ENCODE data around the gene TPH1. TPM values are rescaled to one million over a fixed set of nuclear protein-coding genes. Genes with fewer than 3 reads are reported as not detected.

TPH1 gene
- total and polyA plus RNA-seq, 2 of the 8 experiments (the other 6 are each of a cell fraction or from before 2014, with no cell fraction given): 0.09 to 0.22 TPM

DNA sequence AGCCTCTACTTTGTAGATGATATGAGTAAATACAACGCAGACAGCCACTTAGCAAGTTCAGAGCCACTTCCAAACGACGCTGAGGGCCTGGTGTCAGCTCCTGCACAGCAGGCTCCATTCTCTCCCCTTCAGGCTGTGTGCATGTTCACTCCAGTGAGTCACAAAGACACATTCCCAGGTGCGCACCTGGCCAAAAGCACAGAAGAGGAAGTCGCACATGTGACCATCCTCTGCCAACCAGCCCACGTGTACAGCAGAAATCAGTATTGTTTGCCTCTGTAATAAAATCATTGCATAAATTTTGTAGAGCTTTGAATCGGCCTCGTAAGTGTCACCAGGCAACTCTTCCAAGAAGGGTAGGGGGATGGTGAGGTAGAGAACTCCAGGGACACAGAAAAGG lies 19.5 kb upstream of the TPH1 start (continued):
- TF ChIP-seq JUND (IDR thresholded peaks at IDR 0.05; ENCODE audit: low read length) (no peak), RAD21 (IDR thresholded peaks at IDR 0.05 in 1 of 2, conservative IDR thresholded peaks at IDR 0.05 in 1 of 2; ENCODE audit: low read depth in 2 of 2, low read length in 2 of 2) (no peak), CBX8 (IDR thresholded peaks at IDR 0.05; ENCODE audit: borderline replicate concordance, low read depth, low read length) (no peak), JUN (IDR thresholded peaks at IDR 0.05; ENCODE audit: low read depth, low read length) (no peak), CHD1 (IDR thresholded peaks at IDR 0.05; ENCODE audit: low read depth, low read length) (no peak)
